NCI-H446 (cell line): ENCODE measurements around the gene TSPYL4.

Experiments
- DNase-seq, 2 experiments: peaks; one replicate each; lab custom pipeline; 2025; lab: John Stamatoyannopoulos, UW

Gene TSPYL4

GRCh38 chr6:116268589-116269293 lies 14.9 kb upstream of the TSPYL4 start:
- peak; percentile 31 to 70 for DNase-seq

DNA sequence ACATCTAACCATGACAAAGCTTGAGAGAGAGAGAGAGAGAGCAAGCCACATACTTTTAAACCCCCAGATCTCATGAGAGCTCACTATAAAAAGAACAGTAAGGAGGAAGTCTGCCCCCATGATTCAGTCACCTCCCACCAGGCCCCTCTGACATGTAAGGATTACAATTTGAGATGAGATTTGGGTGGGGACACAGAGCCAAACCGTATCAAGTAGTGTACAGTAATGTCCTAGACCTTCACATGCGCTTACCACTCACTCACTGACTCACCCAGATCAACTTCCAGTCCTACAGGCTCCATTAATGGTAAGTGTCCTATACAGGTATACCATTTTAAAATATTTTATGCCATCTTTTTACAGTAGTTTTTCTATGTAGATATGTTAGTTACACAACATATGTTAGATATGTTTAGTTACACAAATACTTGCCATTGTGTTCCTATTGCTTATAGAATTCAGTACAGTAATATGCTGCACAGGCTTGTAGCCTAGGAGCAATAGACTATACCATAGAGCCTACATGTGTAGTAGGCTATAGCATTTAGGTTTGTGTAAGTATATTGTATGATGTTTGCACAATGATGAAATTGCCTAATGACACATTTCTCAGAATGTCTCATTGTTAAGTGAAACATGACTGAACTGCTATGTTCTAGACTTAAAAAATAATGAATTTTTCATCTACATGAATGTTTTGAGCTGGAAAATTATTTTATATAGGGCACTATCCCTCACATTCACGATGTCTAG lies 14.1 kb upstream of the TSPYL4 start:
- no peak for DNase-seq

DNA sequence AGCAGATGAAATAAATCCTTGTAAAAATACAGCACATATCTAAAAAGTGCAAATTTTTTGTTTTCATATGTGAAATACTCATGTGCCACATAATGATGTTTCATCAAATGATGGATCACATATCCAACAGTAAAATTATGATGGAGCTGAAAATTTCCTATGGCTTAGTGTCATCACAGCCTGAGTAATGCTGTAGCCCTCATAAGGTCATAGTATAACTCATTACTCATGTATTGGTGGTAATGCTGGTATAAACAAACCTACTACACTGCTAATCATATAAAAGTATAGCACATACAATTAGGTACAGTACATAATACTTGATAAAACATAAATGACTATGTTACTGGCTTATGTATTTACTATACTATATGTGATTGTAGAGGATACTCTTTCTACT lies 12.9 kb upstream of the TSPYL4 start:
- DNase-seq = no peak

- no peak for DNase-seq
Observed at GRCh38 chr6:116265041-116265829, 11.4 kb upstream of the TSPYL4 start.

- DNase-seq = no peak
Observed at GRCh38 chr6:116263353-116263752, 9.5 kb upstream of the TSPYL4 start.

GRCh38 chr6:116258520-116258919 lies 4.6 kb upstream of the TSPYL4 start:
- no peak for DNase-seq

DNA sequence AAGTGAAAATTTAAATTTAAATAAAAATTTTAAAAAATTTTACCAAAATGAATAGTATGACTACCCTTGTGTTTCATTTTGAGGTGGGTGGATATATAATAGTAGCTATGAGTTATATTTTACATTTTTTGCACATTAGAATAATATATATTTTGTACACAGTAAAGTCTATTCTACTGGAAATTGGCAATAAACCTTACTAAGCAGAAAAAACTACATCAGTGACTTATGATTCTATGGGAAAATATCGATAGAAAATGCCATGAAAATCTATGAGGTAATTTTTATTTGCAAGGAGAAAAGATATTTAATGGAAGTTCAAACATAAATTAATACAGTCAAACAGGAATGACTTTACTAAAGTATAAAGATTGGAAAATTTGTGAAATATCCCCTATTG lies 2.8 kb upstream of the TSPYL4 start:
- no peak for DNase-seq

DNA sequence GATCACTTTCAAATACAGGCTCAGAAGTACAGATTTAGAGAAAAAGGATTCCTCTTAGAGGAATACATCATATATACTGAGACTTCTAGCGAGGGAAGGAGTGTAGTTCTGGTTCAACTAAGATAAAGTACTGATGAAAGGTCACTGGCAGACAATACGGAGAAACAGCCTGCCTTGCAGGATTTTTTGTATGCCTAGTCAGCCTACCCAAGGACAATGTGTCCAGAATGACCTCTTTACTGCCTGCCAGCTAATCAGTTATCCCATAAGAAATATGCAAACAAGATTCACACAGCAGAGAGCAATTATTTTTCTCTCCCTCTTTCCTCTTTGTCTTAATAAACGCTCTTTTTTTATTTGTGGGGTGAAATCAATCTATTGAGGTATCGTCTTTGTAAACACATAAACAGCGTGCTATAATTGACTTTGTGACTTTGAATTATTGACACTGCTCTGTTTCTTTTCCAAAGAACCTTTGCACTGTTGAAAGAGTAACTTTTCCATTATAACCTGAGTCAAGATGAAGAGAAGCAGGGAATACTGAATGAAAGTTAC lies 1.4 kb upstream of the TSPYL4 start:
- no peak for DNase-seq

- DNase-seq = no peak
Observed at GRCh38 chr6:116254297-116255056, 602 bp upstream of the TSPYL4 start.

- no peak for DNase-seq
Observed at GRCh38 chr6:116253188-116253504, 729 bp downstream of the TSPYL4 start.

DNA sequence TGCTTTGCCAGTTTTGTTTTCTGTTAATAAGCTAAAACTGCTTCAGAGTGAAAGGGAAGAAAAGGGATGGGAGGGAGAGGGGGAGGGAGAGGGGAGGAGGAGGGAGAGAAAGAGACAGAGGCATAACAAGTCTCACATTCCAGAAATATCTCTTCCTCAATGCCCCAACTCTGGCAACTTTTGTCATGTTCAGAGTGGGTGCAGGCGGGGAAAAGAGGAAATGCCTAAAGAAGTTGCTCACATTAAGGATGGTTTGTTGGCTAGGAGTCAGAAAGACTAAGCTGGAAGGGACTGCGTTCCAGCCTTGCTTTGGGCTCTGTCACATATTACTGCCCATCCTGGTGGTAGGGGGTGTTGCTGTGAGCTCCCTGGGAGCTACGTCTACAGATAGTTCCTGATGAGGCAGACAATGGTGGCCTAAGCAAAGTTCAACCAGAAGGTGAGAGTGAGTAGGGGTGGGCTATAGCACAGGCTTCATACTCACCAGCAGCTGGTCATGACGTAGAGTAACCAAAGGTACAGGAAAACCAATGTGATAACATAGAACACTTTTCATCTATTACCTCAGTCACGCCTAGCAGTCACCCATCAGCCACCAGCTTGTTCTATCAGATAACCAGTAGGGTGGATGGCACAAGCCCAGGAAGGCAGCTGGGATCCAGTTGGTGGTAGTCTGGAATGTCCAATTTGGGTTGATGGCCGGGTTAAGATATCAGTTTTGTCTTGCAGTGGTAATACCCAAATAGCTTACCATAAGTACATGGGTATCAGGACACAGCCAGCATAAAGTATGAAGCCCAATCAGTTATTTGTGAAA lies 2.1 kb downstream of the TSPYL4 start:
- no peak for DNase-seq

- no peak for DNase-seq
Observed at GRCh38 chr6:116248577-116248976, 5.3 kb downstream of the TSPYL4 start.

- DNase-seq = no peak
Observed at GRCh38 chr6:116247285-116247684, 6.6 kb downstream of the TSPYL4 start.

GRCh38 chr6:116246089-116246488 lies 7.8 kb downstream of the TSPYL4 start:
- DNase-seq = no peak

- no peak for DNase-seq
Observed at GRCh38 chr6:116244284-116244683, 9.6 kb downstream of the TSPYL4 start.

GRCh38 chr6:116239856-116240255 lies 14.0 kb downstream of the TSPYL4 start:
- DNase-seq = no peak

DNA sequence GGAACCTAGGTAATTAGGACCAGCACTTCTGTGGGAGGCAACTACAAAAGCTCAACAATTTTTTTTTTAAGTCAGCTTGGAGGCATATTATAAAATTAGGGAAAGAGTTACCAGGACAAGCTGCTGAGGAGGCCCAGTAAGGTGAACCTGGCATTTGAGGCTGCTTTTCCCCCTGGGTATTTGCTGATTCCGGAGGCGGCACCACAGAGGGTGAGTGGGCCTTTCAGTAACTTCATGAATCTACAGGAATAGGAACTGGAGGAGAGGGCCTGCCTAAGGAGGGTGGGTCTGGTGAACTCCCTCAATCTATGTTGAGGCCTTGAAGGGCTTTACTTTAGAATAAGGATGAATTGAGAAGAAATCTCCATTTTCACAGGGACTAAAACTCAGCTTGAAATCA lies 14.6 kb downstream of the TSPYL4 start:
- no peak for DNase-seq

- no peak for DNase-seq
Observed at GRCh38 chr6:116238083-116238482, 15.8 kb downstream of the TSPYL4 start.

GRCh38 chr6:116234689-116235088 lies 19.2 kb downstream of the TSPYL4 start:
- no peak for DNase-seq

DNA sequence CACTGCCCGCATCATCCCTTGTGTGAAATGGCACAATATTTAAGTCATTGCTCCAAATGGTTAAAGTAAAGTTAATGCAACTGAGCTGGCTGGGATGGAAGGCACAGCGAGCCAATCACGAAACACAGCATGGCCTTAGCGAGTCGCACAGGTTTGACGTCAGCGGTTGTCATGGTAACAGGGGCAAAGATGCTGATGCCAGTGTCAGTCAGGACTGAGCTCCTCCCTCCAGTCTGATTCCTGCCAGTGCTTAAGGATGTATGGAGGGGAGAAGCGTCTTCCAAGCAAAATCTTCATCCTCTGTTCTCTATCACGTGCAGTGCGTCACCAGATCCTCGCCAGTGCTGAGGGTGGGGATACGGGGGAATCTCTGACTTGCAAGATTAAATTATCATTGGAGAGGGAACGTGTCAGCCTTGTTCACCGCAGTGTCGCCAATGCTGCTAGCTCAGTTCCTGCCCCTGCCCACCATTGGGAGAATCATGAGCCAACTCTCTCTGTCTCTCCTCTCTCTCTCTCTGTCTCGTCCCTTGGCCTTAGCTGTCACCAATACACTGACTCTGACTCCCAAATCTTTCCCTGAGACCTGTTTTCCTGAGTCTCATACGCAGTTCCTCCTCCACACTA lies 24.5 kb downstream of the TSPYL4 start:
- peak in 1 of 2 experiments; percentile 8 for DNase-seq

GRCh38 chr6:116223355-116223754 lies 30.5 kb downstream of the TSPYL4 start:
- no peak for DNase-seq
